GM21360 (cell line): ENCODE results near the gene DCLK2.
"Not testable (repeated sequence)": the region's sequence is repeated elsewhere in the genome, so short reads cannot be mapped to it uniquely, and the experiment has no call there.

Source experiments
- ATAC-seq: cut with Tn5 transposase; IDR thresholded peaks from one replicate; pipeline ENCODE4 v1.9.1; 2021; ENCODE audit warnings: mild to moderate bottlenecking, moderate library complexity; ENCODE audit not compliant: unreplicated experiment

DCLK2 gene

DNA sequence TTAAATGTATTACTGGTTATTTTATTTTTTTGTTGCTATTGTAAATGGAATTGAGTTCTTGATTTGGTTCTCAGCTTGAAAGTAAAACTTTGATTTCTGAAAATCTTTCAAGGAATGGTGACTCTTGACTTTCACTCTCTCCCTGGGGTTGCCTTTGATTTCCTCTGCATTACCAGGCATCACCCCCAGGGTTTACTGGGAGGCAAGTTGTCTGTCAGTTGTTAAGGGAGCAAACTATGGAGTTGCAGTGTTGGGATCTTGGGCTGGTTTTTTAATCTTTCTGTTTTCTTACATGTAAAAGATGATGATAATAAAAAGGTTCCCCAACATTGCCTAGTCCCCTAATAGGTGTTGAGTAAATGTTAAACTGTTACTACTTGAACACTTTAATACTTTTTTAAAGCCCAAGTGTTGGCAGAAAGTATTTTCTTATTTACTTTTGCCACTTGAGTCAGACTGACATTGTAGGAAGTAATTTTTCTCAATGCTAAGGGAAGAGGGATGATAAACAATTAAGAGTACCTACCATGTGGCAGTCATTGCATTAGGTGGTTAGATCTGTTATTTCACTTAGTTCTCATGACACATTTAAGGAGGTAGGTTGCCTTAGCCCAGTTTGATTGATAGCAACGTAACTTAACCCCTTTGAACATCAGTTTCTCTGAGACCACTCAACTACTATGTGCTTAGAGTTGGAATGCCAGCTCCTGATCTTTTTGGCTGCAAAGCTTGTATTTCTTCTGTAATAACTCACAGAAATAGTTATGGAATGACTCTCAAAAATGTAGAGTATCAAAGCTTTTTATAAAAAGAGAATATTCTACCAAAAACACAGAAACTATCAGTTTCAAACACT lies 67.1 kb downstream of the DCLK2 start:
- ATAC-seq = no peak

- ATAC-seq = no peak
Measured at GRCh38 chr4:150145946-150146340, 67.7 kb downstream of the DCLK2 start.

DNA sequence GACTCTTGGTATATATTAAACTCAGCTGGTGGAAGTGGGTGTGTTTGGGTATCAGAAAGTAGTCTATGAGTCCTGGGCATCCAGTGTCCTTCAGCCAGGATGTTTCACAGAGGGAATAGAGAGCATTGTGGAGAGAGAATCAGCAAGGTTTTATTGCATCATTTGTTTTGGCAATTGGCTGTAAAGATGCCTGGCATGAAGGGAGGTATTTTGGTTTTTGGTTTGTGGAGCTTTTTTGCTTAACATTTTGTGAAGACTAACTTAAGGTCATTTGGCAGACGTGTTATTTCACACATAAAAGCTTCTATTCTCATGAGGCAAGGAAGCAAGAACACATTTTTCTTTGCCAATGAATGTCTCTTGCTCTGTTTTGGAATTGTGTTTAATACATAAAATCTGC lies 71.1 kb downstream of the DCLK2 start:
- no peak for ATAC-seq

- ATAC-seq = no peak
Measured at GRCh38 chr4:150150629-150151062, 72.4 kb downstream of the DCLK2 start.

GRCh38 chr4:150152766-150153165 lies 74.5 kb downstream of the DCLK2 start:
- ATAC-seq = no peak

DNA sequence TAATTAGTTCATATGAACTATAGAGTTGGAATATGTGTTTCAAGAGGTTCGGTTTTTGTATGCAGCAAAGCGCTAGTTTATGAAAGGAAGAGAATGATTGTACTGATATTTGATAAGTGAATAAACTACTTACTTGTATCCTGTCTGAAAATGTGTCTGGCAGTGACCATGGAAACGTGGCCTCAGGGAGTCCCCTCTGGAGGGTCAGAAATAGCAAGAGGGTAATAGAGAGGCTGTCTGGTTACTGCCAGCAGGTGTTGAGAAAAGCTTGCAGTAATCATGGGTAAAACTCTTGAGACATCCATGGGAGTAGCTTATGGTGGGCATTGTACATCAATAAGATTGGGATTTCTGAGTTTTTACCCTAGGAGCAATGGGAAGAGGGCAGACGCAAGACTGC lies 77.1 kb downstream of the DCLK2 start:
- ATAC-seq = no peak

GRCh38 chr4:150156543-150156942 lies 78.3 kb downstream of the DCLK2 start:
- ATAC-seq = no peak

DNA sequence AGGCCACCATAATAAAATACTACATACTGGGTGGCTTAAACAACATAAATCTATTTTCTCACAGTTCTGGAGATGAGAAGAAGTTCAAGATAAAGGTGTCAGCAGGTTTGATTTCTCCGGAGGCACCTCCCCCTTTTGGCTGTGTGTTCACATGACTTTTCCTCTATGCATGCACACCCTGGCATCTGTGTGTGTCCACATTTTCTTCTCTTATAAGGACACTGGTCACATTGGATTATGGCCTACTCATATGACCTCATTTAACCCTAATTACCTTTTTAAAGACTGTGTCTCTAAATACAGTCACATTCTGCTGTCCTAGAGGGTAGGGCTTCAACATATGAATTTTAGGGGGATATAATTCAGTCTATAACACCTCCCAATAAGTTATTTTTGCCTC lies 79.8 kb downstream of the DCLK2 start:
- ATAC-seq = no peak

DNA sequence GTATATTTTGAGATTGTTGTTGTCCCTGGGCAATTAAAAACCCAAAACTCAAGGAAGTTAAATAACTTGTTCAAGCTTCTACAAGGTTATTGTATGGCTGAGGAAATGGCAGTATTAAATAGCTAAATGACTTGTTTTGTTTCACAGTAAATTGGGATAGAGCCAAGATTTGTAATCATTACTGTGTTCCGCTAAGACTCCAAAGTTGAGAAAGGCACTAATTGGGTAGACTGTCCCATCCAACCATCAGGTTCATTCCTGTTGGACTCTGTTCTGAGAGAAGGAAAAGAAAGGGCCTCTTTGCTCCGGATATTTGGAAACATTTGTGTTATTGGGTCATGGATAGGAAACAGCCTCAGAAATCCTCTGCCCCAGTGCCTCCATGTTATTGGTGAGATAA lies 82.2 kb downstream of the DCLK2 start:
- no peak for ATAC-seq

DNA sequence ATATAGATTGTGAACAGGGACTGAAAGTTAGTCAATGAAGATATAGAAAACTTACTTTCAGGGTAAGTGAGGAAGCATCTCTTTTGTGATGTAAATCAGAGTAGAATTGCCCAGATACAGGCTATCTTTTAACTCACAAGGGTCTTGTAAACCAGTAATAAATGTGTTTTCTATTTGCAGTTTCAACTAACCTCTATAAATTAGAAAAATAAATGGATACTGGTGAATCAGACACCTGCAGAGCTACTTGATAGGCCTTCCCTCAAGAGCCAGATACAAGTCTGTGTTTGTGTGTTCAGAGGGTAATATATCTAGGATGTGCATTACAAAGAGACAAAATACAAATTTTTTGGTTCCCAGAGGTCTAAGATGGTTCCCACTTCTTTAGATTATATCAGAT lies 82.9 kb downstream of the DCLK2 start:
- no peak for ATAC-seq

DNA sequence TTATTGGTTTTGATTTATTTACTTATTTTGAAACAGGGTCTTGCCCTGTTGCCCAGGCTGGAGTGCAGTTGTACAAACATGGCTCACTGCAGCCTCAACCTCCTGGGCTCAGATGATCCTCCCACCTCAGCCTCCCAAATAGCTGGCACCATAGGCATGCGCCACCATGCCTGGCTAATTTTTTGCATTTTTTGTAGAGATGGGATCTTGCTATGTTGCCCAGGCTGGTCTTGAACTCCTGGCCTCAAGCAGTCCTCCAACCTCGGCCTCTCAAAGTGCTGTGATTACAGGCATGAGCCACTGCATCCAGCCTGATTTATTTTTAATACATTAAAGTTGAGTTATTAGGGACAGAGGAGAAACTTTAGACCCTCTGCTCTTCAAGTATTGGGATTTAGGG lies 83.8 kb downstream of the DCLK2 start:
- not testable (repeated sequence) for ATAC-seq

GRCh38 chr4:150164055-150164454 lies 85.8 kb downstream of the DCLK2 start:
- no peak for ATAC-seq

DNA sequence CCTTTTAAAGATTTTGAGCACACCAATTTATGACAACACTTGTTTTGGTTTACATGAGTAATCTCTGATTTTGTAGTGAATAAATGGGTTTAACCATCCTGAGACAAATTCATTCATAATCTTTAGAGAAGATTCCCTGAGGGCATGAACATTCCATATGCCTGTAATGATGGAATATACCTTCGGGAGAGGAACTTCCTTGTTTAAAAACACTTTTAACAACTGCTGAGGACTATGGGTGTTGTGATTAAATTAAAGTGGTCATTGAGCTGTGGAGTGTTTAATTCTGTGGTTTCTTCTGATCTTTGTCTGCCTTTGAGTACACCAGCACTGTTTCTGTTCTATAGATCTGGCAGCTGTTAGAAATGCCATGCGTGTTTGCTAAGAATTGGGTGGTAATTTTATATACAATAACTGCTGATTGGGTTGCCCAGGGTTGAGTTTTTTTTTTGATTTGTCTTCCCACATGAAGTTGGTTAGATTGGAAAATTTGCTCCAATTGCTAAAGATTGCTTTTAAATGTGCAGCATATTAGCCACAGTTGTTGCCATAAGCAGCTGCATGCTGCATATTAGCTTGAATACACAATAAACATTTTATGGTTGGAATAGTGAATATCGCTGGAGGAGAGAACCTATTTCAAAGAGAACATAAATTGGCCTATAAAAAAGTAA lies 86.8 kb downstream of the DCLK2 start:
- ATAC-seq = no peak

- no peak for ATAC-seq
Measured at GRCh38 chr4:150167054-150167453, 88.8 kb downstream of the DCLK2 start.

DNA sequence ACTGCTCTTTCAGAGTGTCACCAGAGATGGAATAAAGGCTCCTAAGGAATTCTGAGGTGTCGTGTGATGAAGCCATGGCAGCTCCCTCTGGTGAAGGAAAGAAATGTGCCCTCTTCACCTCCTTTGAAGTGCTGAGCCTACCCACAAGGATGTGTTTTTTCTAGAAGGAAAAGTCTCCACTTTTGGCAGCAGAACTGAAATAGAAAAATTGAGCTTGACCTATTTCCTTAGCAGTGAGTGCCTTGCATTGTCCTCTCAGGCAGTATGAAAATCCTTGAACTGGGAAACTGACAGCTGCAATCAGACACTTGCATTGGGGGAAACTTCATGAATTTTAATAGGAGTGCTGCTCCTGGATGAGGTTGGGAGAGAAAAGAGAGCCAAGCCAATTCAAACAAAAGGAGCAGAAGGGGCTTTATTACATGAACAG lies 95.2 kb downstream of the DCLK2 start:
- no peak for ATAC-seq

DNA sequence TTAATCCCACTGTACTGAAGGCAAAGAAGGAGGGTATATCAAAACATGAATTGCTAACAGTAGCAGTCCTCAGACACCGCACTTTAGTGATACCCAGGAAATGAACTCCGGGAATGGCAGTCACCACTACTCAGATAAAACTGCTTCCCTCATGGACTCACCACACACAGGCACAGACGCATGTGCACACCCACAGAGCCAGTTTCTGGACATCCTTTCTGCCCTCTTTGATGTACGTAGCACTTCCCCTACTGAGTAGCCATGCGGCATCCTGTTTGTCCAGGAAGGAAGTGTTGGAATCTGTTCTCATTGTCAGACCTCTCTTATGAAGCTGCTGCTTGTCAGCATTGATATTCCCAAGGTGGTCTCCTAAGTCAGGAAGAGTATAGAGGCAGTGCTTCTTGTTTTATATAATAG lies 95.7 kb downstream of the DCLK2 start:
- ATAC-seq = no peak

- no peak for ATAC-seq
Measured at GRCh38 chr4:150176547-150176946, 98.3 kb downstream of the DCLK2 start.

DNA sequence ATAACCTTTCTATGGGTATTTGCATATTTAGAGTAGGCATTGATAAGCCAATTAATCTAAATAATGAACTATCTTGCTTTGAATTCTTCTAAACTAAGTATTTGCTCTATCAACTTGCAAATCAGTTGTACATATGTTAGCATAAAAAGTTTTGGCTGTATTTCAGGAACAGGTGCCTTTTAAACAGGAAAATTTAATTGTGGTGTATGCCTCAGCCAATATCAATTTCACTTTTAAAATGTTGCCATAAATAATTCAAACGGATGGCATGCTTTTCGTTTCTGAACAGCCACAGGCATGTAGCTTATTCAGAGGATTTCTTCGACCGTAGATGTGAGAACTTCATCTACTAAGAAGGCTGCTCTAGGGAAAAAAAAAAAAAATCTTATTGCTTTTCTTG lies 99.9 kb downstream of the DCLK2 start:
- no peak for ATAC-seq

DNA sequence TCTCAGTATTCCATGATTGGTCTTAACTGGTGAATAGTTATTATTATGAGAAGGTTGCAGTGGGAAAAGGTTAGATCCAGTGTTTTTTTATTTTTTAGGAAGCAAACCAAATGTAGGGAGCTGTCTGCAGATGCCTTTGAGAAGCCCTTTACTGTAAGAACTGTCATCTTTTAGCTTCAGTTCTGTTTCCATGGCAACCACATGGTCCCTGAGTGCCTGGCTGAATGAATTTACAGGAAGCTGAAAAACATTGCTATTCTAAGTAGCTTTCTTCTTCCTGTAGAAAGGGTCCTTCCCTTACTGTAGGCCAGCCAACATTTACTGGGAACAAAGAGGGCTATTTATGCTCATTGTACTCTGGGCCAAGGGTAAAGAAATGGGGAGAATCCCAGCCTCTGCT lies 103.3 kb downstream of the DCLK2 start:
- no peak for ATAC-seq

- ATAC-seq = no peak
Measured at GRCh38 chr4:150182794-150183193, 104.5 kb downstream of the DCLK2 start.

DNA sequence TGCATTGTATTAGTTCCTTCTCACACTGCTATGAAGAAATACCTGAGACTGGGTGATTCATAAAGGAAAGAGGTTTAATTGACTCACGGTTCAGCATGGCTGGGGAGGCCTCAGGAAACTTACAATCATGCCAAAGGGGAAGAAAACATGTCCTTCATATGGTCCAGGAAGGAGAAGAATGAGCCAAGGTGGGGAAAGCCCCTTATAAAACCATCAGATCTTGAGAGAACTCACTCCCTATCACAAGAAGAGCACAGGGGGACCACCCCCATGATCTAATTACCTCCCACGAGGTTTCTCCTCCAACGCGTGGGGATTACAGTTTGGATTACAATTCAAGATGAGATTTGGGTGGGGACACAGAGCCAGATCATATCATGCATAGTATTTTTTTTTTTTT lies 106.8 kb downstream of the DCLK2 start:
- not testable (repeated sequence) for ATAC-seq

- no peak for ATAC-seq
Measured at GRCh38 chr4:150192986-150193385, 114.7 kb downstream of the DCLK2 start.
